Mesendoderm (in vitro differentiated cells): Measurements from ENCODE around the gene CCR5AS.
A peak's percentile ranks its signal among the peaks of the same experiment; 100 is the strongest.

Experiments
- DNase-seq: peaks from one replicate; pipeline ENCODE4 v3.0.0; 2013
- H2AK5ac ChIP-seq: 2 replicates; pipeline ENCODE4 v1.6.1; 2013; ENCODE audit warnings: low read length, inconsistent platforms
- H2BK120ac ChIP-seq: 2 replicates; pipeline ENCODE4 v1.6.1; 2013; ENCODE audit warnings: low read depth, mild to moderate bottlenecking, low read length, moderate library complexity, mixed read lengths
- H2BK15ac ChIP-seq: replicated peaks from 2 replicates; pipeline ENCODE4 v1.6.1; 2013; ENCODE audit warnings: low read depth, mild to moderate bottlenecking, moderate library complexity
- H2BK5ac ChIP-seq: 2 replicates; pipeline ENCODE4 v1.6.1; 2013; ENCODE audit warnings: low read length, inconsistent platforms
- H3K18ac ChIP-seq: 2 replicates; pipeline ENCODE4 v1.6.1; 2013; ENCODE audit warnings: mild to moderate bottlenecking, low read length, mixed read lengths
- H3K23ac ChIP-seq: one replicate; pipeline ENCODE4 v1.6.1; 2013; ENCODE audit warnings: low read length
- H3K27ac ChIP-seq: 2 replicates; pipeline ENCODE4 v1.5.1; 2013; ENCODE audit warnings: low read depth, mild to moderate bottlenecking, inconsistent platforms, low read length, moderate library complexity
- H3K27me3 ChIP-seq: 2 replicates; pipeline ENCODE4 v1.6.1; 2013; ENCODE audit warnings: low read length, control low read depth, mild to moderate bottlenecking, inconsistent platforms; ENCODE audit not compliant: insufficient read depth, poor library complexity
- H3K36me3 ChIP-seq: 2 replicates; pipeline ENCODE4 v1.6.1; 2013; ENCODE audit warnings: low read length, inconsistent platforms; ENCODE audit not compliant: control insufficient read depth, insufficient read depth
- H3K4ac ChIP-seq: one replicate; pipeline ENCODE4 v1.6.1; 2013; ENCODE audit warnings: low read depth, mild to moderate bottlenecking, low read length, moderate library complexity
- H3K4me1 ChIP-seq: 2 replicates; pipeline ENCODE4 v1.6.1; 2013; ENCODE audit warnings: low read depth, low read length, inconsistent platforms; ENCODE audit not compliant: control insufficient read depth
- H3K4me2 ChIP-seq: 2 replicates; pipeline ENCODE4 v1.6.1; 2013; ENCODE audit warnings: low read length
- H3K4me3 ChIP-seq: 2 replicates; pipeline ENCODE4 v1.5.1; 2013; ENCODE audit warnings: mild to moderate bottlenecking, low read length
- H3K56ac ChIP-seq: one replicate; pipeline ENCODE4 v1.6.1; 2013; ENCODE audit warnings: low read length
- H3K79me1 ChIP-seq: 2 replicates; pipeline ENCODE4 v1.6.1; 2013; ENCODE audit warnings: low read length, inconsistent platforms
- H3K79me2 ChIP-seq: 2 replicates; pipeline ENCODE4 v1.6.1; 2013; ENCODE audit warnings: mild to moderate bottlenecking, low read length; ENCODE audit not compliant: control insufficient read depth, insufficient read depth
- H3K9ac ChIP-seq: 2 replicates; pipeline ENCODE4 v1.6.1; 2013; ENCODE audit warnings: low read length, inconsistent platforms
- H4K5ac ChIP-seq: one replicate; pipeline ENCODE4 v1.6.1; 2013; ENCODE audit warnings: low read length
- H4K8ac ChIP-seq: one replicate; pipeline ENCODE4 v1.6.1; 2013; ENCODE audit warnings: low read depth, mild to moderate bottlenecking, control low read depth, low read length, moderate library complexity
- WGBS: extraction: QIAGEN DNeasy Blood & Tissue Kit; methylation state at CpG from one replicate; pipeline ENCODE4 v1.1.7; 2013; ENCODE audit warnings: low lambda C conversion rate, missing lambda C conversion rate; ENCODE audit not compliant: insufficient coverage; ENCODE audit errors: extremely low coverage; 5-methylcytosine and 5-hydroxymethylcytosine counted together

Gene CCR5AS

DNA sequence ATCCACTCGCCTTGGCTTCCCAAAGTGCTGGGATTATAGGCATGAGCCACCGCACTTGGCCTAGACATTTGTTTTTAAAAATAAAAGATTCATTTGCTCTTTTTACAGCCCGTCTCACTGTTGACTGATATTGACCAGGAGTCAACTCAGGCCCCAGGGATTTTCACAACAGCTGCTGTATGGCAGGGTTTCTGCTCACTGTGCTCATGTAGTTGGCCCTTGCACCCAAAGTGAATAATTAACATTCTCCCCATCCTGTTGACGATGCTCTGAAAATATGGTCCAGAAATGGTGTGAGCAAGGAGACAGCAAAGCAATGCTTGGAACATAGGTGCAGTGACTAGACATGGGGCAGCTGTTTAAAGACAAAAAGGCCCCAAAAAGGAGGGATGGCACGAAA is 39.1 kb downstream of the CCR5AS start:
- WGBS = no CpG with 5 or more reads among the region's 5 CpGs
- Histone ChIP-seq H2BK120ac (no peak overlapping the region), H4K5ac (no peak overlapping the region), H3K79me2 (no peaks in the 10 kb centered on the region), H3K4me2 (no peak overlapping the region), H2BK5ac (no peak overlapping the region), H3K23ac (no peak overlapping the region), H3K4ac (no peak overlapping the region), H4K8ac (no peak overlapping the region), H3K27ac (no peak overlapping the region), H3K56ac (no peak overlapping the region), H3K79me1 (no peaks in the 10 kb centered on the region), H3K4me3 (no peak overlapping the region), H3K9ac (no peak overlapping the region), H3K36me3 (no peaks in the 10 kb centered on the region), H3K4me1 (peaks cover 1% of the 10 kb centered on the region), H3K18ac (no peak overlapping the region), H2BK15ac (no peak overlapping the region), H3K27me3 (no peaks in the 10 kb centered on the region), H2AK5ac (no peak overlapping the region)
- no peak for DNase-seq

DNA sequence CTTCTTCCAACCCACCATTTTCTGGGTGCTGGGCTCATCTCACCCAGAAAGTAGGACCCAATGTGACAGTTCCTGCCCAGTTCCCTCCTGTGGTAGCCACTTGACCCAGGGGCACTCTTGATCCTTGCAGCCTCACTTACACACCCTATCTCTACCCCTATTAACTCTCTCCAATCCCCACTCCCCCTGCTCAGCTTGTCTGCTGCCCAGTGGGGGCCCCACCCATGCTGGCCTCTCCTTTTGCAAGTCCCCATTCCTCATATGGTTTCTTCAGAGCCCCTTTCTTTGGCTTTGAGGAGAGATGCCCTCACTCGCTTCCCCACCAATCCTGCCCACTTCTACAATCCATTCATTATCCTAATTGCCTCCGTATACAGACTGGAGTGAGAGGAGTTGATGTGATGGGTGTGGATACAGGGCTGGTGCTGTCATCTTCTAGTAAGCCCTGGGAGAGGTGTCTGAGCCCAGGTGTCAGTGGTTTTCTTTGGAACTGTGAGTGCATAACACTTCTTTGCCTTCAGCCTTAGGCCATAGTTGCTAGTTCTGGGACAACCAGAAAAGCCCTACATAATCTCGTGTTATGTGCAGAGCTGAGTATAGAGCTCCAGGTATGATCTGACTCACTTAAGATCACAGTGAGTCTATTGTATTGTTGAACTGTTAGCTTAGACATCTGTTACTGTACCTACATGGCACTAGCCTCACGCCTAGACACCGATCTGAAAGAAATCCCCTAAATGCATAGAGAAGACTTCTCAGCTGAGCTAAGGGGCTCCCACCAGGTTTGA is 40.9 kb downstream of the CCR5AS start:
- H3K18ac ChIP-seq = no peak overlapping the region
- no peak for DNase-seq
- H3K27me3 ChIP-seq = no peaks in the 10 kb centered on the region
- H3K79me2 ChIP-seq = no peaks in the 10 kb centered on the region
- no peaks in the 10 kb centered on the region for H3K36me3 ChIP-seq
- WGBS = no CpG with 5 or more reads among the region's 5 CpGs
- H3K23ac ChIP-seq = no peak overlapping the region
- H3K27ac ChIP-seq = no peak overlapping the region
- no peak overlapping the region for H3K4me3 ChIP-seq
- no peaks in the 10 kb centered on the region for H3K79me1 ChIP-seq
- H2AK5ac ChIP-seq = no peak overlapping the region
- no peak overlapping the region for H4K8ac ChIP-seq
- no peak overlapping the region for H3K9ac ChIP-seq
- no peak overlapping the region for H3K4ac ChIP-seq
- no peak overlapping the region for H3K56ac ChIP-seq
- H2BK15ac ChIP-seq = no peak overlapping the region
- no peak overlapping the region for H2BK5ac ChIP-seq
- H2BK120ac ChIP-seq = no peak overlapping the region
- H3K4me1 ChIP-seq = peaks cover 1% of the 10 kb centered on the region
- H3K4me2 ChIP-seq = no peak overlapping the region
- H4K5ac ChIP-seq = no peak overlapping the region

DNA sequence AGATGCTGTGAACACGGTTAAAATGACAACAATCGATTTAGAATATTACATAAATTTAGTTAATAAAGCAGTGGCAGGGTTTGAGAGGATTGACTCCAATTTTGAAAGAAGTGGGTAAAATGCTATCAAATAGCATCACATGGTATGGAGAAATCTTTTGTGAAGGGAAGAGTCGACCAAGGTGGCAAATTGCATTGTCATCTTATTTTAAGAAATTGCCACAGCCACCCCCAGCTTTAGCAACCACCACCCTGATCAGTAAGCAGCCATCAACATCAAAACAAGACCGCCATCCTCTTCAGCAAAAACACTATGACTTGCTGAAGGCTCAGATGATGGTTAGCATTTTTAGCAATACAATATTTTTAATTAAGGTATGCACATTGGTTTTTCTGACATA is 41.8 kb downstream of the CCR5AS start:
- no CpG with 5 or more reads among the region's 4 CpGs for WGBS
- no peaks in the 10 kb centered on the region for H3K79me2 ChIP-seq
- no peak overlapping the region for H3K4me2 ChIP-seq
- peaks cover 7% of the 10 kb centered on the region for H3K4me1 ChIP-seq
- H3K4ac ChIP-seq = no peak overlapping the region
- H3K9ac ChIP-seq = no peak overlapping the region
- no peak overlapping the region for H2BK5ac ChIP-seq
- H2BK120ac ChIP-seq = no peak overlapping the region
- no peak overlapping the region for H2BK15ac ChIP-seq
- no peaks in the 10 kb centered on the region for H3K36me3 ChIP-seq
- no peak overlapping the region for H3K23ac ChIP-seq
- H3K27me3 ChIP-seq = no peaks in the 10 kb centered on the region
- no peak for DNase-seq
- H3K18ac ChIP-seq = no peak overlapping the region
- no peak overlapping the region for H4K5ac ChIP-seq
- H4K8ac ChIP-seq = no peak overlapping the region
- H3K79me1 ChIP-seq = no peaks in the 10 kb centered on the region
- no peak overlapping the region for H3K27ac ChIP-seq
- H3K56ac ChIP-seq = no peak overlapping the region
- no peak overlapping the region for H2AK5ac ChIP-seq
- no peak overlapping the region for H3K4me3 ChIP-seq

GRCh38 chr3:46361408-46362283 is 45.2 kb downstream of the CCR5AS start:
- H4K8ac ChIP-seq = no peak overlapping the region
- H3K4ac ChIP-seq = no peak overlapping the region
- H2BK5ac ChIP-seq = no peak overlapping the region
- no peak overlapping the region for H3K4me2 ChIP-seq
- H2BK15ac ChIP-seq = no peak overlapping the region
- DNase-seq = no peak
- no peak overlapping the region for H2AK5ac ChIP-seq
- H2BK120ac ChIP-seq = no peak overlapping the region
- no peaks in the 10 kb centered on the region for H3K79me2 ChIP-seq
- H3K9ac ChIP-seq = no peak overlapping the region
- no peak overlapping the region for H3K18ac ChIP-seq
- H4K5ac ChIP-seq = no peak overlapping the region
- no CpG with 5 or more reads among the region's 8 CpGs for WGBS
- H3K56ac ChIP-seq = no peak overlapping the region
- no peaks in the 10 kb centered on the region for H3K36me3 ChIP-seq
- H3K4me1 ChIP-seq = peaks cover 9% of the 10 kb centered on the region
- no peak overlapping the region for H3K27ac ChIP-seq
- no peak overlapping the region for H3K23ac ChIP-seq
- H3K4me3 ChIP-seq = no peak overlapping the region
- no peaks in the 10 kb centered on the region for H3K27me3 ChIP-seq
- no peaks in the 10 kb centered on the region for H3K79me1 ChIP-seq

GRCh38 chr3:46360907-46361306 is 46.0 kb downstream of the CCR5AS start:
- Histone ChIP-seq H3K56ac (no peak overlapping the region), H4K5ac (no peak overlapping the region), H3K79me1 (no peaks in the 10 kb centered on the region), H4K8ac (no peak overlapping the region), H3K4me2 (no peak overlapping the region), H3K27me3 (no peaks in the 10 kb centered on the region), H3K4ac (no peak overlapping the region), H3K23ac (no peak overlapping the region), H3K4me1 (peaks cover 9% of the 10 kb centered on the region), H2AK5ac (no peak overlapping the region), H3K79me2 (no peaks in the 10 kb centered on the region), H3K4me3 (no peak overlapping the region), H2BK120ac (no peak overlapping the region), H2BK5ac (no peak overlapping the region), H3K27ac (no peak overlapping the region), H3K18ac (no peak overlapping the region), H2BK15ac (no peak overlapping the region), H3K9ac (no peak overlapping the region), H3K36me3 (no peaks in the 10 kb centered on the region)
- peak; percentile 61 for DNase-seq
- WGBS = no CpG with 5 or more reads among the region's 6 CpGs
